22Rv1 (cell line): ENCODE measurements around the gene KIAA0753.

Experiments
- H3K27ac ChIP-seq: fragments of 450-650 bp; 2 replicates; pipeline ENCODE4 v1.5.1; 2017
- ZFX ChIP-seq: fragments of 450-650 bp; IDR thresholded peaks from 2 replicates; pipeline ENCODE4 v1.6.1; 2017; ENCODE audit warnings: antibody characterized with exemption, borderline replicate concordance
- TF ChIP-seq, protein P1 (sequence below): fragments of 450-650 bp; IDR thresholded peaks from 2 replicates; pipeline ENCODE4 v1.5.1; 2017; ENCODE audit warnings: mild to moderate bottlenecking

KIAA0753 gene

DNA sequence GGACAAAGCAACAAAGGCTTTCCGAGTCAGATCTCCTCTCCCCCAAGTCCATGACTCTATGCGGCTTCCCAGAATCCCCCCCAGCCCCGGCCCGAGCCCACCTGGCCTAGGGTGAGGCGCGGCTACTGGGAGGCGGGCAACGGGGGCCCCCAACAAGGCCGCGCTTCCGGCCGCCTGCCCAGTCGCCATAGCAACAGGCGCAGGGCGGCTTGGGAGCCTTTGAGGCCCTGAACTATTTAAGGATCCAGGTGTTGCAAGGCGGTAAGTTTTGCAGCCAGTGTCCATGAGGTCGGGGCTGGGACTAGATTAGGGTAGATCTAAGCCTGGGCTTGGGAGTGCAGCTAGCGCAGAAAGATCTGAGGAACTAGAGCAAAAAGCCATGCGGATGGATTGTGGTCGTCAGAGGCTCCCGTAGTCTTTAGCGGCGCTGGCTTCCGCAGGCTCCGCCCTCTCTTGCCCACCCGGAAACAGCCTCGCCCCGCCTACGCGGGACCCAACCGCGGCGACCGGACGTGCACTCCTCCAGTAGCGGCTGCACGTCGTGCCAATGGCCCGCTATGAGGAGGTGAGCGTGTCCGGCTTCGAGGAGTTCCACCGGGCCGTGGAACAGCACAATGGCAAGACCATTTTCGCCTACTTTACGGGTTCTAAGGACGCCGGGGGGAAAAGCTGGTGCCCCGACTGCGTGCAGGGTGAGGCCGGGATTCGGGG is at the start of gene KIAA0753, which contains the start of gene TXNDC17:
Gene KIAA0753, minus strand, starts transcription at position 176 of the 711 bp plus-strand sequence. CDS start 5,608 bp downstream, outside the sequence.
Gene TXNDC17, plus strand, starts transcription at position 525 of the 711 bp plus-strand sequence. Its CDS starts 23 bp downstream, at position 548.
- TF ChIP-seq, protein P1, sequence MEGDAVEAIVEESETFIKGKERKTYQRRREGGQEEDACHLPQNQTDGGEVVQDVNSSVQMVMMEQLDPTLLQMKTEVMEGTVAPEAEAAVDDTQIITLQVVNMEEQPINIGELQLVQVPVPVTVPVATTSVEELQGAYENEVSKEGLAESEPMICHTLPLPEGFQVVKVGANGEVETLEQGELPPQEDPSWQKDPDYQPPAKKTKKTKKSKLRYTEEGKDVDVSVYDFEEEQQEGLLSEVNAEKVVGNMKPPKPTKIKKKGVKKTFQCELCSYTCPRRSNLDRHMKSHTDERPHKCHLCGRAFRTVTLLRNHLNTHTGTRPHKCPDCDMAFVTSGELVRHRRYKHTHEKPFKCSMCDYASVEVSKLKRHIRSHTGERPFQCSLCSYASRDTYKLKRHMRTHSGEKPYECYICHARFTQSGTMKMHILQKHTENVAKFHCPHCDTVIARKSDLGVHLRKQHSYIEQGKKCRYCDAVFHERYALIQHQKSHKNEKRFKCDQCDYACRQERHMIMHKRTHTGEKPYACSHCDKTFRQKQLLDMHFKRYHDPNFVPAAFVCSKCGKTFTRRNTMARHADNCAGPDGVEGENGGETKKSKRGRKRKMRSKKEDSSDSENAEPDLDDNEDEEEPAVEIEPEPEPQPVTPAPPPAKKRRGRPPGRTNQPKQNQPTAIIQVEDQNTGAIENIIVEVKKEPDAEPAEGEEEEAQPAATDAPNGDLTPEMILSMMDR, result no peak
- TF ChIP-seq ZFX, result no peak
- peak within 1 kb of the TSS; percentile 93 for H3K27ac ChIP-seq

- H3K27ac ChIP-seq, result no peak overlapping the region
- TF ChIP-seq, protein P1, result no peak
- TF ChIP-seq ZFX, result no peak
Measured at GRCh38 chr17:6688944-6689343, 48.4 kb upstream of the KIAA0753 start.

DNA sequence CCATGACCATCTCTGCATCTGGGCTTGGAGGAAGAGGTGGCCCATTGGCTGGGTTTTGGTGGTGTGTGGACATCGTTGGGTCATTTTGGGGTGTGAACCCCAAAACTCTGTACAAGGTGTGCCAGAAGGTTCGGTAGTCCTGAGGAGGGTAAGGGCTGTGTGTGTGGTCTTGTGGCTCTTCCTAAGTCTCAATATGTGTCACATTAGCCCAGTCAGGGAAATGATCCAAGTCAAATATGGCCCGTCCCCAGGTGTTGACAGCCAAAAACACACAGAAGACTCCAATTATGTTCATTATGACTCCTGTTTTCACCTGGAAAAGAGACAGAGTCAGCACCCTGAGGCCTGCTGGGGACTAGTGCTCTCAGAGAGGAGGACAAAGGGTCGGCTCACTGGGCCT is 45.5 kb upstream of the KIAA0753 start:
- TF ChIP-seq, protein P1, result no peak
- no peak for TF ChIP-seq ZFX
- H3K27ac ChIP-seq, result no peak overlapping the region

DNA sequence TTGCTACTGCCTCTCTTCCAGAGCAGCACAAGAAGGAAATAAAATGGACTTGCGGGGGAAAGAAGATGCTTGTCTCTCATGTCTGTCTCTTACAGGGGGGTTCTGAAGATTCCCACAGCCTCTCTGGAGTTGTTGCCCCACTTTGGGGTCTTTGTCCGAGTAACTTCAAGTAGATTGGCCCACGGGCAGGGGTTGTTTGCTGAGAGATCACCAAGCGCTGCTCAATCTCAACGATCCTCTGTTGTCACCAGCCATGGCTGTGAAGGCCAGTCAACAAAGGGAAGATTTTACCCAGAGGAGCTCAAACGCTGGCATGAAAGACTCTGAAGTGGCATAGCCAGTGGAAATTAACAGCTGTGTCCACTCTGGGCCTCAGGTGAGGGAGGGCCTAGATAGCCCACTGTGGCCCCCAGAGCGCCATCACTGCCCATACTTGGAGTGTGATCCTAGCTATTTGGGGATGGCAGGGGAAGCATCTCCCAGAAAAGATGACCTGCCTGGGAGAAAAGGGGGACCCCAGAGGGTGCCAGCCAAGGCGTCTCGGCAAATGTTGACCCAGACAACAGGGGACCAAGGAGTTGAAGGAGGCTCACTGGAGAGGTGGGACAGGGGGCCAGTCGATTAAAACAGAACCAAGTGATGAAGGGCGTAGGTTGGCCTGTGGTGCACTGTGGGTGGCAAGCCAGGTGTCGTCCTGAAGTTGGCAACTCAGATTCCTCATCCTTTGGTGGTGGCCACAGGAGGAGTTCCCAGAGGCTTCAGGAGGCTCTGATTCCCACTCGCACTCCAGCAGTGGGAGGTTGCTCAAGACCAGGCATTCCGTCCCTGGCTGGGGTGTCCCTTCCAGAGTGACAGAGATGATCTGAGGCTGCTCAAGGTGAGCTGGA is 44.6 kb upstream of the KIAA0753 start:
- TF ChIP-seq, protein P1, result no peak
- TF ChIP-seq ZFX, result no peak

GRCh38 chr17:6684460-6684783 is 43.9 kb upstream of the KIAA0753 start:
- TF ChIP-seq ZFX, result no peak
- TF ChIP-seq, protein P1, result no peak

More for the DNA sequence above, 44.6 kb upstream of the KIAA0753 start:
- no peak overlapping the region for H3K27ac ChIP-seq

DNA sequence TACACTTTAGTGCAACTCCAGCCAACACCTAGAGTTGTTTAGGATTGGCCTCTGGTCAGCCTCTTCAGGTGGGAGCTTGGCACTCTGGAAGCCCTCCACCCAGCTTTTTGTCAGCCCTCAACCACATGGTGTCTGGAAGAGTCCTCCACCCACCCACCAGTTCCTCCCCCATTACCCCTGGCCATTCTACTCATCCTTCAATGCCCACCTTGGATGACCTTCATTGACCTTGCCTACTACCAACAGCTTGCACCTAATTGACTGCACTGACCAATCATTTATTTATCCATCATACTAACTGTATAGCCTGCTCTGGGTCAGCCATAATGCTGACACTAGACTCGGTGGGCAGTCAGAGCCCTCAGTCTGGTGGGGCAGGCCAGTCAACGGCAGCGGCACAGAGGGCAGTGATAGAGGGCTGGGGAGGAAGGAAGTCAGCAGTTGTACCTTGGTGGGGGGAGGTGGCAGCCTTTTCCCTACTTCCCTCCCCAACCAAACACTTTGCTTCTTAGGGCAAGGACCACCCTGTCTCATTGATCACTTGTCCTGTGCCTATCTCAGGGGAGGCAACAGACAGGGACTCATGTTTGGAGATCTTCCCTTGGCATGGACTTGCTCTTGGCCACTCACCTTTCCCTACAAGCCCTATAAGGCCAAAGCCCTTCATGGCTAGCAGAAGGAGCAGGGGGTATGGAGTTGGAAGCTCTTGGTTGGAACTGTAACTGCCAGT is 43.4 kb upstream of the KIAA0753 start:
- TF ChIP-seq ZFX, result no peak
- TF ChIP-seq, protein P1, result no peak
- H3K27ac ChIP-seq, result 0 out of 2 replicates have a peak overlapping the region, but pooled peaks have one; percentile 8

More at GRCh38 chr17:6684460-6684783, 43.9 kb upstream of the KIAA0753 start:
- no peak overlapping the region for H3K27ac ChIP-seq
